ENCODE data around the gene NUCKS1. TPM values are rescaled to one million over a fixed set of nuclear protein-coding genes. Genes with fewer than 3 reads are reported as not detected.

NUCKS1 gene
- total RNA-seq, 1 donor from 2014 or later = 72.3 TPM

DNA sequence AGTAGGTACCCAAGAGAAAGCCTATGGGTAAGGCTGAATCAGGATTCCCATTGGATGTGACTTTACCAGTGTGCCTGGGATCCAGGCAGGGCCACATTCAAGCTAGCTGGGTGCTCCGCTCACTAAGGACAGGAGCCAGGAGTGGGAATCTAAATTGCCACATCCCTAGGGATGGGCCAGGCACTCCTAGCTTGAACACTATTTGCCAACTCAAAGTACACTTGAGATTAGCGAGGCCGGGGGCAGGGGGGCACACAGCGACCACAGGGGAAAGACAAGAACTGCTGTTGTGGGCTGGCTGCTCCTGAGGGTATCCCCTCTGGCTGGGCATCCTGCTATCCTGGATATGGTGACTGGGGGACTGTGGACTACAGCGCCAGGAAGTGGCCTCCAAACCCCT, 74.0 kb downstream of the NUCKS1 start:
- DNase-seq (ENCODE audit: low spot score) (peak; percentile 80), ATAC-seq (peak; percentile 45)

DNA sequence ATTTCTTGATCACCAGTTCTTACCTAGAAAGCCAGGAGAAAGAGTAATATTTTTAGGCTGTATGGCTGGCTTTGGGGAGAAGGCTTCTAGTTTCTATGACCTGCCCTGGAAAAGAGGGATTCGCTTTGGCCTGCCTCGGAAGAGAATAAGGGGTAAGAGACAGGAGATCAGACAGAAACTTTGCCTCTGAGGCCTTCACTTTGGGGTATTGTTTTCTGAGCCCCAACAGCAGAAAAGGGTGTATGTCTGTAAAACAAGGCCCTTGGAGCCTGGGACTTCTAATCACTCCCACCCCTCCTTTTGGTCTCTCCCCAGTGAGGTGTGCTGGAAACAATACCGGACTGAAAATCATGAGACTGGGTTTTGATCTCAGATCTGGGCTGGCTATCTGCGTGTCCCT, 74.7 kb downstream of the NUCKS1 start:
- ATAC-seq (no peak), DNase-seq (ENCODE audit: low spot score) (no peak)

- ATAC-seq = peak; percentile 43
- DNase-seq (ENCODE audit: low spot score) = peak; percentile 83
Observed at GRCh38 chr1:205672970-205673369, 77.0 kb downstream of the NUCKS1 start.

DNA sequence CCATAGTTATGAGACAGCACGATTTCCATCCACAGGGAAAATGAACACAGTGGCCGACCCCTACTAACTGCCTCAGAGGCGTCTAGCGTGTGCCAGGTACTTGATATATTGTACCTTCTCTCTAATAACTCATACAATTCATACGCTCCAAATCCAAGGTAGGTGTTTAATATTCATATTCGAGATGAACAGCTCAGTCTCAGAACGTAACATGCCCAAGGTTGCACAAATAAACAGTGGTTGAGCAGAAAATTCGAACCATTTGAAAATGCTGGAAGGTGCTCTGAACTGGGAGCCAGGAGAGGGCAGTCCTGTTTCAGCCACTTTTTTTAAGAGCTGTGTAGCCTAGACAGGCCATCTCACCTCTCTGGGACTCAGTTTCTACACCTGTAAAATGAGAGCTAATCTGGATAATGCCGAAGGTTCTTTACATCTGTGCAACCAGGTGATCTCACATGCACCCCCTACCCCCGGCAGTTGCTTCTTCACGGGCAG, 77.5 kb downstream of the NUCKS1 start:
- DNase-seq (ENCODE audit: low spot score) = no peak
- ATAC-seq = peak; percentile 32

- peak; percentile 80 for ATAC-seq
- peak; percentile 95 for DNase-seq (ENCODE audit: low spot score)
Observed at GRCh38 chr1:205670611-205671430, 79.2 kb downstream of the NUCKS1 start.

- DNase-seq (ENCODE audit: low spot score) (no peak), ATAC-seq (no peak)
Observed at GRCh38 chr1:205670150-205670446, 79.9 kb downstream of the NUCKS1 start.

- DNase-seq (ENCODE audit: low spot score) (no peak), ATAC-seq (no peak)
Observed at GRCh38 chr1:205669341-205670149, 80.4 kb downstream of the NUCKS1 start.

DNA sequence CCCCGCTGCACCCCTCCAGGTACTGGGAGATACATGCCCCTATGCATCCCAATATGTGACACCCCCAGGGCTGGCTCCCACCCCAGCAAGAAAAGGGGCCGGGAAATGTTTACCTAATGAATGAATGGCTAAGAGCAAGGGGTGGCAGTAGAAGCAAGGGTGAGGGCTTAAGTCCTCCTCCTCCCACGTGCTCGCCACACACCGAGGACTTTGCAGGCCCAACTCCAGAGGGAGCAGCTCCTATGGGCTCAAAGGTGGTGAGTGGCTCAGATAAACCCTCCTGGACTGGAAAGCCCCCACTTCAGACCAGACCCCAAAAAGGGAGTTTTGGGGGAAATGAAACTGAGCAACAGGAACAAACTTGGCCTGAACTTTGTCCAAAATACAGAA, 81.0 kb downstream of the NUCKS1 start:
- DNase-seq (ENCODE audit: low spot score) (no peak), ATAC-seq (peak; percentile 32)

GRCh38 chr1:205667909-205668643, 81.9 kb downstream of the NUCKS1 start:
- DNase-seq (ENCODE audit: low spot score) (no peak), ATAC-seq (no peak)

DNA sequence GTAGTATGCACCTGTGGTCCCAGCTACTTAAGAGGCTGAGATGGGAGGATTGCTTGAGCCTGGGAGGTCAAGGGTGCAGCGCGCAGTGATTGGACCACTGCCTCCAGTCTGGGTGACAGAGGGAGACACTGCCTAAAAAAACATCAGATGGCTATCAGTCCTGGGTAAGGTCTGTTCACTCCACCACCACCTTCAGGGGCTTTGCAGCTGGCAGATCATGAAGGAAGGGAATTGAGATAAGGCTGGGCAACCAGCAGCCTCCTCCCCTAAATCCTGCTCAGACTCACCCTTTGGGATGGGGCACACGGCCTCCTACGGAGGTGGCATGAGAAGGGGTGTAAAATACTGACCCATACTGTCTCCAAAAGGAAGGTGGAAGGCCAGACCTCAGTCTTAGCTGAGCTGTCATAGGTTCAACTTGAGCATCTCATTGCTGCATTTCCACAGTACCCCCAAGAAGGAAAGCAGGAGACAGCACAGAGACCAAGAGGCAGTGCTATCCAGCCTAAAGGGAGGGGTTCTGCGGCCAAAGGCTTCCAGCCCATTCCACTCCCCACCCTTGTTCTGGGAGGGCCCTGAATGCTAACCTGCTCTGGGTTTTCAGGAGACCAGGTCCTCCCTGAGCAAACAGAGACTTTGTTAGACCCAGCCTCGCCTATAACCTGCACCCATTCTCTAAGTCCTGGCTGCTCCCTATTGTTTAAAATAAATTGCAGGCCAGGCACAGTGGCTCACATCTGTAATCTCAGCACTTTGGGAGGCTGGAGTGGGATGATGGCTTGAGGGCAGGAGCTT, 83.4 kb downstream of the NUCKS1 start:
- no peak for ATAC-seq
- DNase-seq (ENCODE audit: low spot score) = no peak

- no peak for ATAC-seq
- no peak for DNase-seq (ENCODE audit: low spot score)
Observed at GRCh38 chr1:205665201-205666045, 84.6 kb downstream of the NUCKS1 start.

DNA sequence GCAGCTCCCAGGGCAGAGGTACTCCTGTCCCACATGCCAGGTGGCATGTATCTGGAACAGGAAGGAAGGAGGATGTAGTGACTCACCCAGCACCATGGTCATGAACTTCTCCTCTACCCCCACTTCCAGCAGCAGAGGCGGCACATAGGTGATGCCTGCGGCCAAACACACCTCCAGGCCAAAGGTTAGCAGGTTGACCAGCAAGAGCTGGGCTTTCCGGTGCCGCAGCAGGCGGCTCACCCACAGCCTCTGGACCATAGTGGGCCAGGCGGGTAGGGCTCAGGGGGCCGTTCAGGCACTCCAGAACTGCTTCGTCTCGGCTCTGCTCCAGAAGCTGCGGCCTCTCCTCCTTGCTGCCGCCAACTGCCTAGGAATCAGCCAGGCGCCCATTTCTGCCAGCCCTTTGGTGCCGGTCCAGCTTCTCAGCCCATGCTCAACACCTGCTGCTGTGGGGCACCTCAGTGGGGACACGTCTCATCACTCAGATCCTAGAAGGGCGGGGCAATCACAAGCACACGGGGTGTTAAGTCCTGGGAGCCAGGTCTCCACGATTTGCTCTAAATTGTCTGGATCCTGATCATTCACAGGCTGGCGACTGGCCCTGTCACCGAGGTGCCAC, 85.5 kb downstream of the NUCKS1 start:
- peak; percentile 80 for ATAC-seq
- peak; percentile 88 for DNase-seq (ENCODE audit: low spot score)

DNA sequence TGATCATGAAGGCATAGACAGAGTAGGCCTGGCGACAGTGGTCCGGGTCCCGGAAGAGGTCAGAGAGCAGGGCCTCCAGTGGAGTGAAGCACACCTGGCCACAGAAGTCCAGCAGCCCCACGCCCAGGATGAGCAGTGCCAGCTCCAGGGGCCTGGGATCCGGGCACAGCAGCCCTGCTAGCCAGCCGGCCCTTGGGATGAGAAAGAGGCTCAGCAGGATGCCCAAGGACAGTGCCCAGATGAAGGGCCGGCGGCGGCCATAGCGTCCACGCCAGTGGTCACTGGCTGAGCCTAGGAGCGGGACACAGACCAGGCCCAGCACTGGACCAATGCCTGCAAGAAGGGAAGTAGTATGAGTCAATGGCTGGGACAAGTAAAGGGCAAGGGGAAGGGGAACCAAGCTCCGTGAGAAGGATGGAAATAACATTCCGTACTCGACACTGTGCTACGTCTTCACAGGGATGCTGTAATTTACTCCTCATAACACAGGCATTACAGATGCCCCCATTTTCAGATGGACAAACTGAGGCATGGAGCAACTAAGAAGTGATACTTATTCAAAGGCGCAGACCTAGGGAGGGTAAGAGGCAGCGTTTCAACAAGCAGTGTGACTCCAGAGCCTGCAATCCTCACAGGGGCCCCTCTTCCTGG, 86.6 kb downstream of the NUCKS1 start:
- DNase-seq (ENCODE audit: low spot score) = no peak

More for the DNA sequence above, 86.6 kb downstream of the NUCKS1 start:
- no peak for ATAC-seq

Other genes starting within 250 kb of the NUCKS1 start
- 8.8 TPM for gene CDK18, start 245.5 kb downstream of the NUCKS1 start, total RNA-seq
- gene ELK4, start 118.2 kb downstream of the NUCKS1 start, total RNA-seq = 29.9 TPM
- 21.2 TPM for gene SLC45A3, start 69.7 kb downstream of the NUCKS1 start, total RNA-seq
- gene RAB29, start 25.3 kb upstream of the NUCKS1 start, total RNA-seq = 20.7 TPM
- 4.5 TPM for gene SLC41A1, start 63.0 kb upstream of the NUCKS1 start, total RNA-seq
- gene PM20D1, start 100.0 kb upstream of the NUCKS1 start, total RNA-seq = 0.13 TPM
- 0.05 TPM for gene SLC26A9, start 193.3 kb upstream of the NUCKS1 start, total RNA-seq

All from left lobe of liver (tissue), 2 donors.